ENCODE measurements around the gene TFB1M.
"Not testable (repeated sequence)": the region's sequence is repeated elsewhere in the genome, so short reads cannot be mapped to it uniquely, and the experiment has no call there.

Gene TFB1M

GRCh38 chr6:155314092-155314772 lies at the start of gene TFB1M:
TSS of gene TFB1M (minus strand) at chr6:155314484. CDS start at chr6:155314428, 56 bp downstream.
- H3K4me3 ChIP-seq, result peak within 1 kb of the TSS; percentile 72 to 89 (median 82)
- peak within 1 kb of the TSS; percentile 26 to 92 (median 84) for H3K27ac ChIP-seq

DNA sequence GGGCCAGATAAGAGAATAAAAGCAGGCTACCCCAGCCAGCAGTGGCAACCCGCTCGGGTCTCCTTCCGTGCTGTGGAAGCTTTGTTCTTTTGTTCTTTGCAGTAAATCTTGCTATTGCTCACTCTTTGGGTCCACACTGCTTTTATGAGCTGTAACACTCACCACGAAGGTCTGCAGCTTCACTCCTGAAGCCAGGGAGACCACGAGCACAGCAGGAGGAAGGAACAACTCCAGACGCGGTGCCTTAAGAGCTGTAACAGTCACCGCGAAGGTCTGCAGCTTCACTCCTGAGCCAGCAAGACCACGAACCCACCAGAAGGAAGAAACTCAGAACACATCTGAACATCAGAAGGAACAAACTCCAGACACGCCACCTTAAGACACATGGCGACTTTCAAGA lies 49.7 kb upstream of the TFB1M start:
- not testable (repeated sequence) for H3K27ac ChIP-seq, H3K4me3 ChIP-seq

DNA sequence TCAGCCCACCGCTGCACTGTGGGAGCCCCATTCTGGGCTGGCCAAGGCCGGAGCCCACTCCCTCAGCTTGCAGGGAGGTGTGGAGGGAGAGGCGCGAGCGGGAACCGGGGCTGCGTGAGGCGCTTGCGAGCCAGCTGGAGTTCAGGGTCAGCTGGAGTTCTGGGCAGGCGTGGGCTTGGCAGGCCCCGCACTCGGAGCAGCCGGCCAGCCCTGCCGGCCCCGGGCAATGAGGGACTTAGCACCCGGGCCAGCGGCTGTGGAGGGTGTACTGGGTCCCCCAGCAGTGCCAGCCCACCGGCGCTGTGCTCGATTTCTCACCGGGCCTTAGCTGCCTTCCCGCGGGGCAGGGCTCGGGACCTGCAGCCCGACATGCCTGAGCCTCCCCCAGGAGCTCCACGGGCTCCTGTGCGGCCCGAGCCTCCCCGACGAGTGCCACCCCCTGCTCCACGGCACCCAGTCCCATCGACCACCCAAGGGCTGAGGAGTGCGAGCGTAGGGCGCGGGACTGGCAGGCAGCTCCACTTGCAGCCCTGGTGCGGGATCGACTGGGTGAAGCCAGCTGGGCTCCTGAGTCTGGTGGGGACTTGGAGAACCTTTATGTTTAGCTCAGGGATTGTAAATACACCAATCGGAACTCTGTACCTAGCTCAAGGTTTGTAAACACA lies 48.8 kb upstream of the TFB1M start:
- not testable (repeated sequence) for H3K27ac ChIP-seq

GRCh38 chr6:155354167-155354566 lies 39.9 kb upstream of the TFB1M start:
- Histone ChIP-seq H3K4me3 (no peak overlapping the region), H3K27ac (no peak overlapping the region)

More for the DNA sequence above, 48.8 kb upstream of the TFB1M start:
- not testable (repeated sequence) for H3K4me3 ChIP-seq

DNA sequence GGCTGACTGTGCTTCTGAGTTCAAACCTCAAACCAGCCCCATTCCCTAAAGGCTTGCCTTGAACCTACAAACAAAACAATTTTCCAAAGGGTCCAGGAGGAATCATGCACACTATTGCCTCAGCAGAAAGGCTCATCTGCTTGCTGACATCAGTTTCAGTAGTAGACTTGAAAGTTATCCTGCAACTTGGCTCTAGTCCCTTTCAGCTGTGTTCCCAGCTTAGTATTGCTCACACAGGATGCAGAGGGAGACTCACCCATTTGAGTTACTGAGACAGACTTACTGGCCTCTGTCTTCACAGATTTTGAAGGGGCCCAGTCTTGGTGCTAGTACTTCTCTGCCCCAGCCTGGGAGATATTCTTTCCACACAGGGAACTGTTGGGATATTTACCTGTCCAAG lies 38.5 kb upstream of the TFB1M start:
- Histone ChIP-seq H3K4me3 (no peak overlapping the region), H3K27ac (no peak overlapping the region)

DNA sequence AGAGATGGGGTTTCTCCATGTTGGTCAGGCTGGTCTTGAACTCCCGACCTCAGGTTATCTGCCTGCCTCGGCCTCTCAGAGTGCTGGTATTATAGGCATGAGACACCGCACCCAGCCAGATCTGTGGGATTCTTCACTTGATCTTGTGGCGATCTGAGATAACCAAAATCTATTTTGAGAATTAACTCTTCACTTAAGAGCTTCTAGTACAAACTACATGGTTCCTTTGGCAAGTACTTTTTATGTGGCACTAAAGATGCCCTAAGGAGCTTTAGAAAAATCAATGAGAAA lies 37.8 kb upstream of the TFB1M start:
- Histone ChIP-seq H3K27ac (no peak overlapping the region), H3K4me3 (no peak overlapping the region)

DNA sequence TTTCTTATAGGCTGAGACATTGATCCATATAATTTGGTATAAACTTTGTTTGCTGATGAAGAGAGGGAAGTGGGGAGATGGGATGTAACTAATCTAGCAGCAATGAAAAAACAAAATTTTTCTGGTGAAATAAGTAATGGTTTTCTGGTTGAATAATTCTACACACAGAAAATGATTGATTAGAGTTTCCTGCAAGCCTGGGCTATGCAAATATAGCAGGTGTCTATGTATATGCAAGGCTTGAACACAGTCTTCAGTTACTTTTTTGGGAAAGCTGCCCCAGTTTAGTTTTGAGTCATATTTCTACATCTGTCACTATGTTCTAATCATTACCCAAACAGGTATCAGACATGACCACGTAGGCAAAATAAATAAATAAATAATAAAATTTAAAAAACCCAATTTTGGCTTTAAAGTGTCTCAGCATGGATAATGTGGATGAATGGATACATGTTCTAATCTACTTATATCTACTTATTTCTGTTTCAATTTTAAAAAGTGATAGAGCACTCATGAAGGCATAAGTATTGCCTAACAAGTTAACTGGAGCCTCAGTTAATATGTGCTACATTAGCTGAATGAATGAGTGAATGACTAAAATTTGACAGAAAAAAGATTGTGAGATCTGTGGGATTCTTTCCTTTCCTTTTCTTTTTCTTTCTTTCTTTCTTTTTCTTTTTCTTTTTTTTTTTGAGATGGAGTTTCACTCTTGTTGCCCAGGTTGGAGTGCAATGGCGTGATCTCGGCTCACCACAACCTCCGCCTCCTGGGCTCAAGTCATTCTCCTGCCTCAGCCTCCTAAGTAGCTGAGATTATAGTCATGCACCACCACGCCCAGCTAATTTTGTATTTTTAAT lies 37.2 kb upstream of the TFB1M start:
- H3K4me3 ChIP-seq, result no peak overlapping the region
- H3K27ac ChIP-seq, result no peak overlapping the region

DNA sequence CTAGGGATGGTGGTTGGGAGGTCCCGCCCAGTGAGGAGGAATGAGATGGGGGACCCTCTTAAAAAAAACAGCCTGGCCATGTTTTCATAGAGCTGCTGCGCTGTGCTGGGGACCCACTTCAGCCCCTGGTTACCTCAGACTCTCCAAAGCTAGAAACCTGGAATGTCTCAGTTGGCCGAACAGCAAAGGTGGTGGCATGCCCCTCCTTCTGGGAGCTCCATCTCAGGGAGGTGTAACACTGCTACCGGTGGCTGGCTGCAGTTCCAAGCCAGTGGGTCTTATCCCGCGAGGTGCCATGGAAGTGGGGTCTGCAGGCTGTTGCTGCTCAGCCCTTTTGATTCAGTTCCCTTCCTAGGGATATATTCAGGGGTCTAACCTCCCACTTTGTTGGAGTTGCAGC lies 35.7 kb upstream of the TFB1M start:
- H3K27ac ChIP-seq, result no peak overlapping the region

GRCh38 chr6:155349129-155349528 lies 34.8 kb upstream of the TFB1M start:
- no peak overlapping the region for H3K27ac ChIP-seq
- no peak overlapping the region for H3K4me3 ChIP-seq

More for the DNA sequence above, 35.7 kb upstream of the TFB1M start:
- H3K4me3 ChIP-seq, result no peak overlapping the region

DNA sequence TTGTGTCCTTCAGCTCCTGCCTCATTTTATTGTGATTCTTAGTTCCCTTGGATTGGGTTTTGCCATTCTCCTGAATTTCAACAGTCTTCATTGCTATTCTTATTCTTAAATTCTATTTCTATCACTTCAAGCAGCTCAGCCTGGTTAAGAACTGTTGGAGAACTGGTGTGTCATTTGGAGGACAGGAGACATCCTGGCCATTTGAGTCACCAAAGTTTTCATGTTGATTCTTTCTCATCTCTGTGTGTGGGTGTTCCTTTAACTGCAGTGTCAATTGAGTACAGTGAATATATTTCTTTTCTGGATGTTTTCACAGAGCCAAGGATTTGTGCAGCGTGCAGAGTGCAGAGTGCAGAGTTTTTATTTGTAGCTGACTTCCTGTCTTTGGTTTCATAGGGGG lies 33.5 kb upstream of the TFB1M start:
- H3K27ac ChIP-seq, result no peak overlapping the region
- H3K4me3 ChIP-seq, result no peak overlapping the region

GRCh38 chr6:155346957-155347356 lies 32.7 kb upstream of the TFB1M start:
- H3K4me3 ChIP-seq, result no peak overlapping the region
- H3K27ac ChIP-seq, result no peak overlapping the region

DNA sequence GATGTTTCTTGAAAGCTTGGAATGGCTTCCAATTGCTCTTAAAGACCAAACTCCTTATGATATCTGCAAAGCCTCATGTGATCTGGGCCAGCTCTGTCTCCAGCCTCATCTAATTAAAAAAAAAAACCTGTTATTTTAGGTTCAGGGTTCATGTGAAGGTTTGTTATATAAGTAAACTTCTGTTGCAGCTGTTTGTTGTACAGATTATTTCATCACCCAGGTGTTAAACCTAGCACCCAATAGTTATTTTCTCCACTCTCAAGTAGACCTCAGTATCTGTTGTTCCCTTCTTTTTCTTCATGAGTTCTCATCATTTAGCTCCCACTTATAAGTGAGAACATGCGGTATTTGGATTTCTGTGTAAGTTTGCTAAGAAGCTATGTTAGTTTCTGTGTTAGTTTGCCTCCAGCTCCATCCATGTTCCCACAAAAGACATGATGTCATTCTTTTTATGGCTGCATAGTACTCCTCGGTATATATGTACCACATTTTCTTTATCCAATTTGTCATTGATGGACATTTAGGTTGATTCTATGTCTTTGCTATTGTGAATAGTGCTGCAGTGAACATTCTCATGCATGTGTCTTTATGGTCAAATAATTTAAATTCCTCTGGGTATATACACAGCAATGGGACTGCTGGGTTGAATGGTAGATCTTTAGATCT lies 30.2 kb upstream of the TFB1M start:
- H3K27ac ChIP-seq, result no peak overlapping the region
- no peak overlapping the region for H3K4me3 ChIP-seq

GRCh38 chr6:155341130-155341828 lies 27.0 kb upstream of the TFB1M start:
- H3K27ac ChIP-seq, result no peak overlapping the region
- no peak overlapping the region for H3K4me3 ChIP-seq

- Histone ChIP-seq H3K4me3 (no peak overlapping the region), H3K27ac (no peak overlapping the region)
These were observed 26.3 kb upstream of the TFB1M start for GRCh38 chr6:155340464-155341129.

DNA sequence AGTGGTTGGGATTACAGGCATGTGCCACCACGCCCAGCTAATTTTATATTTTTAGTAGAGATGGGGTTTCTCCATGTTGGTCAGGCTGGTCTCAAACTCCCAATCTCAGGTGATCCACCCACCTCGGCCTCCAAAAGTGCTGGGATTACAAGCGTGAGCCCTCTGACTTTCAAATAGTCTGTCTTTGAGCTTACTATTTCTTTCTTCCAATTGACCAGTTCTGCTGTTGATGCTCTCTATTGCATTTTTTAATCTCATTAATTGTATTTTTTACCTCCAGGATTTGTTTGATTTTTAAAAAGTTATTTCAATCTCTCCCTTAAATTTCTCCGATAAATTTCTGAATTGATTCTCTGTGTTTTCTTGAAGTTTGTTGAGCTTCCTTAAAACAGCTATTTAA lies 25.6 kb upstream of the TFB1M start:
- H3K4me3 ChIP-seq, H3K27ac ChIP-seq: not testable (repeated sequence)

DNA sequence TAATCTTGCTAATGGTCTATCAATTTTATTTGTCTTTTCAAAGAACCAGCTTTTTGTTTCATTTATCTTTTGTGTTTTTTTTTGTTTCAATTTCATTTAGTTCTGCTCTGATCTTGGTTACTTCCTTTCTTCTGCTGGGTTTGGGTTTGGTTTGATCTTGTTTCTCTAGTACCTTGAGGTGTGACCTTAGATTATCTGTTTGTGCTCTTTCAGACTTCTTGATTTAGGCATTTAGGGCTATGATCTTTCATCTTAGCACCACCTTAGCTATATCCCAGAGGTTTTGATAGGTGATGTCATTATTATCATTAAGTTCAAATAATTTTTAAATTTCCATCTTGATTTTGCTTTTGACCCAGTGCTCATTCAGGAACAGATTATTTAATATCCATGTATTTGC lies 24.0 kb upstream of the TFB1M start:
- not testable (repeated sequence) for H3K27ac ChIP-seq, H3K4me3 ChIP-seq

GRCh38 chr6:155335265-155335664 lies 21.0 kb upstream of the TFB1M start:
- H3K4me3 ChIP-seq, result no peak overlapping the region
- no peak overlapping the region for H3K27ac ChIP-seq

DNA sequence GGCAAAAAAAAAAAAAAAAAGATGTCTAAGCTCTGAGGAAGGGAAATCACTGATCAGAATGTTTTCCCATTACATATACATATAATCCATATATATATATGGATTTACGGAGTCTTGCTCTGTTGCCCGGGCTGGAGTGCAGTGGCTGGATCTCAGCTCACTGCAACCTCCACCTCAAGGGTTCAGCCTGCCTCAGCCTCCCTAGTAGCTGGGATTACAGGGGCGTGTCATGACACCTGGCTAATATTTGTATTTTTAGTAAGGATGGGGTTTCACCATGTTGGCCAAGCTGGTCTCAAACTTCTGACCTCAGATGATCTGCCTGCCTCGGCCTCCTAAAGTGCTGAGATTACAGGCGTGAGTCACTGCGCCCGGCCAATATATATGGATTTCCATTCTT lies 19.8 kb upstream of the TFB1M start:
- H3K27ac ChIP-seq, H3K4me3 ChIP-seq: not testable (repeated sequence)

GRCh38 chr6:155333414-155333813 lies 19.1 kb upstream of the TFB1M start:
- Histone ChIP-seq H3K27ac (no peak overlapping the region), H3K4me3 (no peak overlapping the region)
